Type B pancreatic cell (in vitro differentiated cells): ENCODE results near the gene SBF1. TPM values are rescaled to one million over a fixed set of nuclear protein-coding genes. Genes with fewer than 3 reads are reported as not detected.

Experiments
- DNase-seq: peaks from one replicate; pipeline ENCODE4 v3.0.0; 2021; ENCODE audit warnings: mixed read lengths; ENCODE audit not compliant: unreplicated experiment; ENCODE audit errors: extremely low spot score
- H3K27ac Mint-ChIP-seq: 2 replicates; pipeline ENCODE4 v1.8.0; 2021; ENCODE audit warnings: mild to moderate bottlenecking, mixed read lengths
- H3K27me3 Mint-ChIP-seq: 2 replicates; pipeline ENCODE4 v1.8.0; 2021; ENCODE audit warnings: mixed read lengths
- H3K36me3 Mint-ChIP-seq: 2 replicates; pipeline ENCODE4 v1.8.0; 2021; ENCODE audit warnings: mixed read lengths
- H3K4me1 Mint-ChIP-seq: one replicate; pipeline ENCODE4 v1.8.0; 2021; ENCODE audit warnings: mixed read lengths; ENCODE audit not compliant: unreplicated experiment
- H3K4me3 Mint-ChIP-seq: 2 replicates; pipeline ENCODE4 v1.8.0; 2021; ENCODE audit warnings: mild to moderate bottlenecking, mixed read lengths
- H3K9me3 Mint-ChIP-seq: 2 replicates; pipeline ENCODE4 v1.8.0; 2021; ENCODE audit warnings: mixed read lengths
- total RNA-seq: library from RNA; stranded (reverse); gene quantifications from 2 replicates; pipeline ENCODE4 v1.2.1, GENCODE V29; 2021; ENCODE audit warnings: low replicate concordance
- TF ChIP-seq, protein P1 (sequence below): fragments of 200-600 bp; sonication (generic); conservative IDR thresholded peaks from 2 replicates; pipeline ENCODE4 v1.5.0; 2021; ENCODE audit warnings: antibody characterized with exemption, mild to moderate bottlenecking

The SBF1 gene
- total RNA-seq, 1 donor from 2014 or later, result 119 TPM

GRCh38 chr22:50420015-50420414 lies 54.8 kb downstream of the SBF1 start:
- no peak for DNase-seq
- H3K27ac Mint-ChIP-seq, result no peak overlapping the region

GRCh38 chr22:50419116-50419515 lies 55.7 kb downstream of the SBF1 start:
- DNase-seq, result no peak
- Mint-ChIP-seq H3K36me3 (peaks cover 3% of the 10 kb centered on the region), H3K4me3 (no peak overlapping the region), H3K4me1 (no peaks in the 10 kb centered on the region), H3K9me3 (no peaks in the 10 kb centered on the region), H3K27me3 (no peaks in the 10 kb centered on the region), H3K27ac (no peak overlapping the region)
- TF ChIP-seq, protein P1, sequence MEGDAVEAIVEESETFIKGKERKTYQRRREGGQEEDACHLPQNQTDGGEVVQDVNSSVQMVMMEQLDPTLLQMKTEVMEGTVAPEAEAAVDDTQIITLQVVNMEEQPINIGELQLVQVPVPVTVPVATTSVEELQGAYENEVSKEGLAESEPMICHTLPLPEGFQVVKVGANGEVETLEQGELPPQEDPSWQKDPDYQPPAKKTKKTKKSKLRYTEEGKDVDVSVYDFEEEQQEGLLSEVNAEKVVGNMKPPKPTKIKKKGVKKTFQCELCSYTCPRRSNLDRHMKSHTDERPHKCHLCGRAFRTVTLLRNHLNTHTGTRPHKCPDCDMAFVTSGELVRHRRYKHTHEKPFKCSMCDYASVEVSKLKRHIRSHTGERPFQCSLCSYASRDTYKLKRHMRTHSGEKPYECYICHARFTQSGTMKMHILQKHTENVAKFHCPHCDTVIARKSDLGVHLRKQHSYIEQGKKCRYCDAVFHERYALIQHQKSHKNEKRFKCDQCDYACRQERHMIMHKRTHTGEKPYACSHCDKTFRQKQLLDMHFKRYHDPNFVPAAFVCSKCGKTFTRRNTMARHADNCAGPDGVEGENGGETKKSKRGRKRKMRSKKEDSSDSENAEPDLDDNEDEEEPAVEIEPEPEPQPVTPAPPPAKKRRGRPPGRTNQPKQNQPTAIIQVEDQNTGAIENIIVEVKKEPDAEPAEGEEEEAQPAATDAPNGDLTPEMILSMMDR, result no peak

More at GRCh38 chr22:50420015-50420414, 54.8 kb downstream of the SBF1 start:
- Mint-ChIP-seq H3K4me3 (no peak overlapping the region), H3K27me3 (no peaks in the 10 kb centered on the region), H3K4me1 (no peaks in the 10 kb centered on the region), H3K36me3 (peaks cover 6% of the 10 kb centered on the region), H3K9me3 (no peaks in the 10 kb centered on the region)
- TF ChIP-seq, protein P1, result no peak

GRCh38 chr22:50418624-50419023 lies 56.2 kb downstream of the SBF1 start:
- no peaks in the 10 kb centered on the region for H3K4me1 Mint-ChIP-seq
- no peak overlapping the region for H3K27ac Mint-ChIP-seq
- H3K27me3 Mint-ChIP-seq, result no peaks in the 10 kb centered on the region

DNA sequence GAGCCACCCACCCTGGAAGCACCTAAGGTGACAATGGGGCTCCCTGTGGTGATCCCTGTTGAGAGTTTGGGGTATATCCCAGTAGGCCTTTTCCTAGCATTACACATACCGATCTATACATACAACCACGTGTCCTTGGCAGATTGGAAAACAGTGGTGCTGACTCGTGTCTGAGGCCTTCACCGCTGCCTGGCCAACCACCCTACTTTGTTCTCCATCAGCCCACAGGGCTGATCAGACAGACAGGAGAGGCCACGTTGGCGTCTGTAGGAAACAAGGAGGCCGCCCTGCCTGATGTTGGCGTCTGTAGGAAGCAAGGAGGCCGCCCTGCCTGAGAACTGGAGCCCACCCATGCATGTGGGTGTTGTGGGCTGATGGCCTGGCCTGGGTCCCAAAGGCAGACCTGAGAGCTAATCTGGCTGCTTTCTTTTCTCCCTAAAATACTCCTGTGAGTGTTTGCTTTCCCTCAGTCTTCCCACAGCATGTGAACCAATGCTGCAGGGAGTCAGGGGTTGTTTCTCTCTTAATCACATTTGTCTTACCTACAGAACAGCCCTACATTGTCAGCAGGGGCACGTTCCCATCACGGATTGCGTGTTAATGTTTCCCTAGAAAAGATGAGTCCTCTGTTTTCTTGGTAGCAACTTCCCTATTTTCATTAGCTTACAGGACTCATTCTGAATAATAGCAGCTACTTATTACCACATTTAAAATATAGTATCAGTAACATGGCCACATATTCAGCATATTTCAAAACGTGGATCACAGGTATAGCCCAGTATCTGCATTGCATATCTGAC lies 57.2 kb downstream of the SBF1 start:
- Mint-ChIP-seq H3K4me3 (no peak overlapping the region), H3K36me3 (peaks cover 3% of the 10 kb centered on the region), H3K9me3 (no peaks in the 10 kb centered on the region), H3K27ac (no peak overlapping the region), H3K4me1 (no peaks in the 10 kb centered on the region), H3K27me3 (no peaks in the 10 kb centered on the region)
- no peak for DNase-seq
- TF ChIP-seq, protein P1, result no peak

More at GRCh38 chr22:50418624-50419023, 56.2 kb downstream of the SBF1 start:
- H3K9me3 Mint-ChIP-seq, result no peaks in the 10 kb centered on the region
- peaks cover 3% of the 10 kb centered on the region for H3K36me3 Mint-ChIP-seq
- DNase-seq, result no peak
- TF ChIP-seq, protein P1, result no peak
- no peak overlapping the region for H3K4me3 Mint-ChIP-seq

GRCh38 chr22:50416996-50417395 lies 57.8 kb downstream of the SBF1 start:
- Mint-ChIP-seq H3K9me3 (no peaks in the 10 kb centered on the region), H3K4me3 (no peak overlapping the region), H3K36me3 (peaks cover 3% of the 10 kb centered on the region), H3K4me1 (no peaks in the 10 kb centered on the region), H3K27me3 (no peaks in the 10 kb centered on the region), H3K27ac (no peak overlapping the region)
- DNase-seq, result no peak
- TF ChIP-seq, protein P1, result no peak
